Mesothelial cell of epicardium (in vitro differentiated cells): ENCODE measurements around the gene NPAS2. TPM values are rescaled to one million over a fixed set of nuclear protein-coding genes. Genes with fewer than 3 reads are reported as not detected.

ENCODE experiments used
- DNase-seq, 2 experiments: peaks; one replicate each; pipeline ENCODE4 v3.0.0; 2021; ENCODE audit warnings: low spot score in 2 of 2; ENCODE audit not compliant: unreplicated experiment in 2 of 2
- H3K27ac Mint-ChIP-seq: 2 replicates; pipeline ENCODE4 v1.8.0; 2021; ENCODE audit warnings: mixed read lengths
- H3K27me3 Mint-ChIP-seq: 2 replicates; pipeline ENCODE4 v1.8.0; 2021; ENCODE audit warnings: low read depth, mixed read lengths
- H3K36me3 Mint-ChIP-seq: 2 replicates; pipeline ENCODE4 v1.8.0; 2021; ENCODE audit warnings: mixed read lengths
- H3K4me1 Mint-ChIP-seq: 2 replicates; pipeline ENCODE4 v1.8.0; 2021; ENCODE audit warnings: mixed read lengths
- H3K4me3 Mint-ChIP-seq: 2 replicates; pipeline ENCODE4 v1.8.0; 2021; ENCODE audit warnings: mild to moderate bottlenecking, moderate library complexity, mixed read lengths
- H3K9me3 Mint-ChIP-seq: 2 replicates; pipeline ENCODE4 v1.8.0; 2021; ENCODE audit warnings: mixed read lengths
- CTCF ChIP-seq: fragments of 200-600 bp; sonication (generic); IDR thresholded peaks from one replicate; pipeline ENCODE4 v1.5.0; 2021; ENCODE audit warnings: antibody characterized with exemption; ENCODE audit not compliant: unreplicated experiment
- total RNA-seq: library from RNA; stranded (reverse); gene quantifications from 3 replicates; pipeline ENCODE4 v1.2.1, GENCODE V29; 2021

Gene NPAS2
- total RNA-seq, 1 donor from 2014 or later, result 5.4 TPM

DNA sequence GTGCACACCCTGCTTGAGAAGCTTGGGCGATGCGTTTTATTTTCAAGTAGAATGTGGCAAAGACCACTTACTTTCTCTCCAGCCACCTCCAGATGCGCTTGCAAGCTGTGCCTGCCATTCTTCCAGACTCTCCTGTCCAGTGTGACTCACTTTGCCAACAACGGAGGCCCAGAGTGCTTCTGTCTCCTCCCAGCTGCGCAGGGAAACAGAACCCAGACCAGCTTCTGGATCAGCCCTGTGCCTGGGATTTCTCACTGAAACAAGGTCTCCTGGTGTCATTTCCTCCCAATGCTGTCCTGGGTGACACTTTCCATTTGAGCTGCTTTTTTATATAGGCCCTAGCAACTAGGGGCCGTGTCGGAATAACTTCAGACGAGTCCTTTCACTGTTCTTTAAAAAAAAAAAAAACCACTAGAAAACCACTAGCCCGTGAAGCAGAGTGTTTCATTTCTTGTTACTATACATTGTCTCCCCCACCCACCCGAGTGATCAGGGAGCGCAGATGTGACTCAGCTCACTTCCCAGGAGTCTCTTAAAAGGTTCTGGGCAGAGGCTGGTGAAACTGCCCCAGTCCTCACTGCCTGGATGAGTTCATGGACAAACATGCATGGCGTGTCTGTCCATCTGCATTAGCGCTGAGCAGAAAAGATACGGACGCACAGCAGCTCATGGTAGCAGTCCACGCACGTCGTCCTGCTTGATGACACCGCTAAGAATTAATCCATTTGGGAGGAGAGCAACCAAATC, 156.9 kb downstream of the NPAS2 start:
- Mint-ChIP-seq H3K4me1 (no peaks in the 10 kb centered on the region), H3K4me3 (no peak overlapping the region), H3K27ac (no peak overlapping the region), H3K36me3 (no peaks in the 10 kb centered on the region), H3K9me3 (no peaks in the 10 kb centered on the region), H3K27me3 (no peaks in the 10 kb centered on the region)
- TF ChIP-seq CTCF, result no peak
- no peak for DNase-seq

- Mint-ChIP-seq H3K27me3 (no peaks in the 10 kb centered on the region), H3K36me3 (no peaks in the 10 kb centered on the region), H3K27ac (no peak overlapping the region), H3K4me3 (no peak overlapping the region), H3K4me1 (no peaks in the 10 kb centered on the region), H3K9me3 (no peaks in the 10 kb centered on the region)
- no peak for TF ChIP-seq CTCF
- no peak for DNase-seq
These were observed 157.6 kb downstream of the NPAS2 start for GRCh38 chr2:100977511-100977910.

- TF ChIP-seq CTCF, result no peak
- Mint-ChIP-seq H3K36me3 (no peaks in the 10 kb centered on the region), H3K4me3 (no peak overlapping the region), H3K27ac (no peak overlapping the region), H3K9me3 (no peaks in the 10 kb centered on the region), H3K27me3 (no peaks in the 10 kb centered on the region), H3K4me1 (no peaks in the 10 kb centered on the region)
- DNase-seq, result no peak
These were observed 158.7 kb downstream of the NPAS2 start for GRCh38 chr2:100978582-100979191.

GRCh38 chr2:100980046-100980445, 160.1 kb downstream of the NPAS2 start:
- H3K4me1 Mint-ChIP-seq, result peaks cover 2% of the 10 kb centered on the region
- H3K27me3 Mint-ChIP-seq, result peaks cover 2% of the 10 kb centered on the region
- no peak for DNase-seq
- H3K36me3 Mint-ChIP-seq, result no peaks in the 10 kb centered on the region
- H3K27ac Mint-ChIP-seq, result no peak overlapping the region
- no peaks in the 10 kb centered on the region for H3K9me3 Mint-ChIP-seq
- H3K4me3 Mint-ChIP-seq, result no peak overlapping the region
- TF ChIP-seq CTCF, result no peak

- H3K27me3 Mint-ChIP-seq, result peaks cover 2% of the 10 kb centered on the region
- TF ChIP-seq CTCF, result no peak
- H3K4me3 Mint-ChIP-seq, result no peak overlapping the region
- H3K36me3 Mint-ChIP-seq, result no peaks in the 10 kb centered on the region
- no peak overlapping the region for H3K27ac Mint-ChIP-seq
- no peaks in the 10 kb centered on the region for H3K9me3 Mint-ChIP-seq
- H3K4me1 Mint-ChIP-seq, result peaks cover 2% of the 10 kb centered on the region
- no peak for DNase-seq
These were observed 161.1 kb downstream of the NPAS2 start for GRCh38 chr2:100981011-100981410.
